Type B pancreatic cell (in vitro differentiated cells): ENCODE results near the gene ATRNL1. TPM values are rescaled to one million over a fixed set of nuclear protein-coding genes. Genes with fewer than 3 reads are reported as not detected.

ENCODE experiments used
- DNase-seq: peaks from one replicate; pipeline ENCODE4 v3.0.0; 2021; ENCODE audit warnings: mixed read lengths; ENCODE audit not compliant: unreplicated experiment; ENCODE audit errors: extremely low spot score
- H3K27ac Mint-ChIP-seq: 2 replicates; pipeline ENCODE4 v1.8.0; 2021; ENCODE audit warnings: mild to moderate bottlenecking, mixed read lengths
- H3K27me3 Mint-ChIP-seq: 2 replicates; pipeline ENCODE4 v1.8.0; 2021; ENCODE audit warnings: mixed read lengths
- H3K36me3 Mint-ChIP-seq: 2 replicates; pipeline ENCODE4 v1.8.0; 2021; ENCODE audit warnings: mixed read lengths
- H3K4me1 Mint-ChIP-seq: one replicate; pipeline ENCODE4 v1.8.0; 2021; ENCODE audit warnings: mixed read lengths; ENCODE audit not compliant: unreplicated experiment
- H3K4me3 Mint-ChIP-seq: 2 replicates; pipeline ENCODE4 v1.8.0; 2021; ENCODE audit warnings: mild to moderate bottlenecking, mixed read lengths
- H3K9me3 Mint-ChIP-seq: 2 replicates; pipeline ENCODE4 v1.8.0; 2021; ENCODE audit warnings: mixed read lengths
- total RNA-seq: library from RNA; stranded (reverse); gene quantifications from 2 replicates; pipeline ENCODE4 v1.2.1, GENCODE V29; 2021; ENCODE audit warnings: low replicate concordance
- TF ChIP-seq, protein P1 (sequence below): fragments of 200-600 bp; sonication (generic); conservative IDR thresholded peaks from 2 replicates; pipeline ENCODE4 v1.5.0; 2021; ENCODE audit warnings: antibody characterized with exemption, mild to moderate bottlenecking

ATRNL1 gene
- total RNA-seq, 1 donor from 2014 or later: 38.4 TPM

DNA sequence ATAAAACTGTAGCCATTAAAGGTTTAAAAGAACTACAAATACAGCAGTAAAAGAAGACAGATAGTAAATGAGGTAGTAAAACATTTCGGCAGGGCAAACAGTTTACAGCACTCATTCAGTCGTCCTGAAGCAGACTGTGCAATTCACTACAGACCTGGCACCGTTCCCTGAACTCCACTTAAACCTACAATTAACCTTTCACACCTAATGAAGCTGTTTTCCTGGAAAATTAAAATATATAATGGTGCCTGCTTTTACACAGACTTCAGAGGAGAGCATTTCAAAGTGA lies 844.5 kb downstream of the ATRNL1 start:
- Mint-ChIP-seq H3K4me1 (peaks cover 5% of the 10 kb centered on the region), H3K27me3 (peaks cover 5% of the 10 kb centered on the region), H3K4me3 (no peak overlapping the region), H3K27ac (no peak overlapping the region), H3K36me3 (no peaks in the 10 kb centered on the region), H3K9me3 (peaks cover 14% of the 10 kb centered on the region)
- DNase-seq: no peak
- TF ChIP-seq, protein P1, sequence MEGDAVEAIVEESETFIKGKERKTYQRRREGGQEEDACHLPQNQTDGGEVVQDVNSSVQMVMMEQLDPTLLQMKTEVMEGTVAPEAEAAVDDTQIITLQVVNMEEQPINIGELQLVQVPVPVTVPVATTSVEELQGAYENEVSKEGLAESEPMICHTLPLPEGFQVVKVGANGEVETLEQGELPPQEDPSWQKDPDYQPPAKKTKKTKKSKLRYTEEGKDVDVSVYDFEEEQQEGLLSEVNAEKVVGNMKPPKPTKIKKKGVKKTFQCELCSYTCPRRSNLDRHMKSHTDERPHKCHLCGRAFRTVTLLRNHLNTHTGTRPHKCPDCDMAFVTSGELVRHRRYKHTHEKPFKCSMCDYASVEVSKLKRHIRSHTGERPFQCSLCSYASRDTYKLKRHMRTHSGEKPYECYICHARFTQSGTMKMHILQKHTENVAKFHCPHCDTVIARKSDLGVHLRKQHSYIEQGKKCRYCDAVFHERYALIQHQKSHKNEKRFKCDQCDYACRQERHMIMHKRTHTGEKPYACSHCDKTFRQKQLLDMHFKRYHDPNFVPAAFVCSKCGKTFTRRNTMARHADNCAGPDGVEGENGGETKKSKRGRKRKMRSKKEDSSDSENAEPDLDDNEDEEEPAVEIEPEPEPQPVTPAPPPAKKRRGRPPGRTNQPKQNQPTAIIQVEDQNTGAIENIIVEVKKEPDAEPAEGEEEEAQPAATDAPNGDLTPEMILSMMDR: no peak

DNA sequence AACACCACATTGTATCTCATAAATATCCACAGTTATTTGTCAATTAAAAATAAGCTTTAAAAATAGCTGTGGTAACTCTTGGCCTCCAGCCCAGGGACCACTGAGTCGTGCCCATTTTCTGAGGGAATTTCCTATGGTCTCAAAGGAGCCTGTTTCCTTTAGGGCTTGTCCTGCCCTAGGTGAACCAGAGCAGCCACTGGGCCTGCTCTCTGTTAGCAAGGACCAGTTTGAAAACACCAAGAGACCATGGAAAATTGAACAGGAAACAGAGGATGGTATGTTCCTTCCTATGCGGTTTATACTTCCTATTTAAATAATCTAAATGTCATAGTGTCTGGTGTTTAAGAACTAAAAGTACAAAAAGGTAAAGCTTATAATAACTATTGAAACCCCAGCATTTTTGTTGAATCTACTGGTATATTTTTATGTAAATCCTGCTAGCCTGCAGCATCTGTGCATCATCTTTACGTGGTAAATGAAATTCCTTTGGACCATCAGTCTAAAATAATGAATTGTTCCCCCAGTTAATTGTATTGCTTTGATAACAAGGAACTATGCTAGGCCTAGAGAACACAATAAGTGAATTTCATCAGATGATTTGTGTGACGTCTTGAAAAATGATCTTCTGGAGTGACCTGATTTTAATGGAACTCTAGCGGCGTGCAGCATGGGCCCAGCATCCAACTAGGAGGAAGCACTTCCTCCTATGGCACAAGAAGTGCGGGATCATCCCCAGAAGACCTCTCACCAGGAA lies 846.1 kb downstream of the ATRNL1 start:
- TF ChIP-seq, protein P1: no peak
- no peak overlapping the region for H3K27ac Mint-ChIP-seq

DNA sequence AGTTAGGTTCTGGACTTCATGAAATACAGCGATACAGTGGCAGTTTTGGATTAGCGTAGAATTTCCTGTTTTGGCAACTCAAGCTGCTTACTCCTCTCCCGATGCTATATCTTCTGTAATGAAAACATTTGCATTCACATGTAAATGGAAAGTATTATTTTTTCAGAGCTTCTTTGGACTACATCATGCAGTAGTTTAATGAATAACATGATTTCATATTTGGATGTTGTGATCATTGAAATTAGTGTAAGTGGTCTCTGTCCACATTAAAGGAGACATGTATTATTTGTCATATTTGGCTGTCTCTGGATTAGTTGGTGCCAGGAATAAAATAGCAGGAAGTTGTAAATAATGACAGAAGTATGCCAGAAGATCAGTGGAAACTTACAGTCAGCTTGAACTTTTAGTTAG lies 848.2 kb downstream of the ATRNL1 start:
- Mint-ChIP-seq H3K4me1 (peaks cover 5% of the 10 kb centered on the region), H3K4me3 (no peak overlapping the region), H3K27ac (no peak overlapping the region), H3K27me3 (no peaks in the 10 kb centered on the region), H3K9me3 (peaks cover 14% of the 10 kb centered on the region), H3K36me3 (no peaks in the 10 kb centered on the region)
- TF ChIP-seq, protein P1: no peak
- DNase-seq: no peak

More for the DNA sequence above, 846.1 kb downstream of the ATRNL1 start:
- DNase-seq: no peak
- Mint-ChIP-seq H3K27me3 (peaks cover 5% of the 10 kb centered on the region), H3K9me3 (peaks cover 14% of the 10 kb centered on the region), H3K4me1 (peaks cover 5% of the 10 kb centered on the region), H3K4me3 (no peak overlapping the region), H3K36me3 (no peaks in the 10 kb centered on the region)

DNA sequence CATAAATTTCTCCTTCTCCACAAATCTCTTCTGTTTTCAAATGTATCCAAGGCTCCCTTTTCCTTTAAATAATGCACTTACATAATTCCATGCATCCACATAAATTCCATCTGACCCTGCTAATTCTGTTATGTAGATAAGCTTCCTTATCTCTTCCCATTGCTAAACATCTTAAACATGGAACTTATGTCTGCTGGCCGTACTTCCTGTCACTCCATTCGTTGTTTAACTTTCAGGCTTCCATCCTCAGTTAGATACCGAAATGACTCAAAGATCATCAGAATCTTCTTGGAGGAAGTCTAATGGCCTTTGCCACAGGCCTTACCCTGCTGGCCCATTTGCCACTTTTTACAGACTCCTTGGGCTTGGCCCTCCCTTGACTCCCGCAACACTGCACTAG lies 848.9 kb downstream of the ATRNL1 start:
- Mint-ChIP-seq H3K27me3 (no peaks in the 10 kb centered on the region), H3K36me3 (no peaks in the 10 kb centered on the region), H3K9me3 (peaks cover 14% of the 10 kb centered on the region), H3K4me3 (no peak overlapping the region), H3K27ac (no peak overlapping the region), H3K4me1 (peaks cover 5% of the 10 kb centered on the region)
- no peak for DNase-seq
- TF ChIP-seq, protein P1: no peak

DNA sequence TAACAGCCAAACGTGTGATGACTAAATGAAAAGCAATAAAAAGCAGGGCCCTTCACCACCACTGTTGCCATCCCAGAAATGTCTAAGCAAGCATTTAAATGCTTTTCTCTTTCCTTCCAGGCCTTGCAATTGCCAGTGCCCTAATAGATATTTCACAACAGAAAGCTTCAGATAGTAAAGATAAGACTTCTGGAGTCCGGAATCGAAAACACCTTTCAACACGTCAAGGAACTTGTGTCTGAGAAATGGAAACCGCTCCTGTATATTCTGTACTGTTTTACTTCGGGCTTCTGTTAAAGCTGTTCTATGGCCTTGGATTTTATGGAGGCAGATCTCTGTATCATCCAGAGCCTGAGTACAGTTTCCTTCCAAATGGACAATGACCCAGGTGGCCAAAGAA lies 851.4 kb downstream of the ATRNL1 start:
- DNase-seq: no peak
- no peaks in the 10 kb centered on the region for H3K36me3 Mint-ChIP-seq
- H3K27me3 Mint-ChIP-seq: no peaks in the 10 kb centered on the region
- peaks cover 8% of the 10 kb centered on the region for H3K9me3 Mint-ChIP-seq
- H3K27ac Mint-ChIP-seq: no peak overlapping the region
- H3K4me3 Mint-ChIP-seq: no peak overlapping the region
- TF ChIP-seq, protein P1: no peak
- peaks cover 10% of the 10 kb centered on the region for H3K4me1 Mint-ChIP-seq
